Parathyroid adenoma (tissue), 2 donors: Measurements from ENCODE around the gene SLC6A5.
"Not testable (repeated sequence)": the region's sequence is repeated elsewhere in the genome, so short reads cannot be mapped to it uniquely, and the experiment has no call there.

ENCODE experiments used
- H2AFZ ChIP-seq: fragments of 300-600 bp; sonication (generic); one replicate; pipeline ENCODE4 v1.7.0; 2017; ENCODE audit warnings: antibody characterized with exemption, mild to moderate bottlenecking
- H3K27ac ChIP-seq: fragments of 300-600 bp; sonication (generic); one replicate; pipeline ENCODE4 v1.7.0; 2017
- H3K27me3 ChIP-seq: fragments of 300-600 bp; sonication (generic); one replicate; pipeline ENCODE4 v1.7.0; 2017; ENCODE audit warnings: low read length; ENCODE audit not compliant: control insufficient read depth, insufficient read depth
- H3K36me3 ChIP-seq: fragments of 300-600 bp; sonication (generic); one replicate; pipeline ENCODE4 v1.7.0; 2017; ENCODE audit warnings: low read length; ENCODE audit not compliant: control insufficient read depth, insufficient read depth
- H3K4me1 ChIP-seq: fragments of 300-600 bp; sonication (generic); one replicate; pipeline ENCODE4 v1.7.0; 2017; ENCODE audit warnings: control low read depth
- H3K4me2 ChIP-seq: fragments of 300-600 bp; sonication (generic); one replicate; pipeline ENCODE4 v1.7.0; 2017; ENCODE audit warnings: low read length
- H3K4me3 ChIP-seq: fragments of 300-600 bp; sonication (generic); one replicate; pipeline ENCODE4 v1.7.0; 2017; ENCODE audit warnings: low read depth, low read length
- H3K79me2 ChIP-seq: fragments of 300-600 bp; sonication (generic); one replicate; pipeline ENCODE4 v1.7.0; 2017; ENCODE audit warnings: control low read depth
- H3K9ac ChIP-seq: fragments of 300-600 bp; sonication (generic); one replicate; pipeline ENCODE4 v1.7.0; 2017; ENCODE audit warnings: mild to moderate bottlenecking
- H3K9me3 ChIP-seq: fragments of 300-600 bp; sonication (generic); one replicate; pipeline ENCODE4 v1.7.0; 2017; ENCODE audit warnings: low read length; ENCODE audit not compliant: control insufficient read depth
- CTCF ChIP-seq: fragments of 300-600 bp; sonication (generic); IDR thresholded peaks from one replicate; pipeline ENCODE4 v1.7.0; 2017; ENCODE audit warnings: antibody characterized with exemption, mild to moderate bottlenecking
- donor health status: primary hyperparathyroidism.

The SLC6A5 gene

GRCh38 chr11:20599221-20600019 is at the start of gene SLC6A5:
Gene SLC6A5, plus strand, starts transcription at chr11:20599608. Its CDS starts 65 bp downstream, at chr11:20599673.
- Histone ChIP-seq H3K36me3 (no peaks in the 10 kb centered on the region), H3K79me2 (no peaks in the 10 kb centered on the region), H3K4me1 (no peaks in the 10 kb centered on the region), H3K9ac (no peak within 1 kb of the TSS), H3K4me3 (no peak within 1 kb of the TSS), H2AFZ (no peak within 1 kb of the TSS), H3K27ac (no peak within 1 kb of the TSS), H3K27me3 (no peaks in the 10 kb centered on the region), H3K4me2 (no peak within 1 kb of the TSS), H3K9me3 (no peaks in the 10 kb centered on the region)
- TF ChIP-seq CTCF: no peak

- Histone ChIP-seq H3K79me2 (no peaks in the 10 kb centered on the region), H2AFZ (no peak overlapping the region), H3K36me3 (no peaks in the 10 kb centered on the region), H3K4me1 (no peaks in the 10 kb centered on the region), H3K4me2 (no peak overlapping the region), H3K27me3 (no peaks in the 10 kb centered on the region), H3K9me3 (no peaks in the 10 kb centered on the region), H3K4me3 (no peak overlapping the region), H3K9ac (no peak overlapping the region), H3K27ac (no peak overlapping the region)
- TF ChIP-seq CTCF: no peak
These were observed 48.3 kb upstream of the SLC6A5 start for GRCh38 chr11:20551096-20551495.

- H3K9me3 ChIP-seq: no peaks in the 10 kb centered on the region
- H3K27me3 ChIP-seq: no peaks in the 10 kb centered on the region
- no peak overlapping the region for H3K9ac ChIP-seq
- no peak overlapping the region for H3K27ac ChIP-seq
- no peaks in the 10 kb centered on the region for H3K4me1 ChIP-seq
- H3K4me3 ChIP-seq: no peak overlapping the region
- no peak overlapping the region for H3K4me2 ChIP-seq
- H3K36me3 ChIP-seq: no peaks in the 10 kb centered on the region
- TF ChIP-seq CTCF: no peak
- H3K79me2 ChIP-seq: no peaks in the 10 kb centered on the region
- no peak overlapping the region for H2AFZ ChIP-seq
These were observed 43.6 kb upstream of the SLC6A5 start for GRCh38 chr11:20555783-20556182.

GRCh38 chr11:20556396-20556795 is 43.0 kb upstream of the SLC6A5 start:
- H3K4me2 ChIP-seq, H3K4me1 ChIP-seq, H2AFZ ChIP-seq, H3K27me3 ChIP-seq, H3K79me2 ChIP-seq, H3K27ac ChIP-seq, H3K4me3 ChIP-seq, H3K9me3 ChIP-seq, H3K9ac ChIP-seq, H3K36me3 ChIP-seq: not testable (repeated sequence)

GRCh38 chr11:20558741-20559140 is 40.7 kb upstream of the SLC6A5 start:
- H2AFZ ChIP-seq: no peak overlapping the region
- no peaks in the 10 kb centered on the region for H3K4me1 ChIP-seq
- TF ChIP-seq CTCF: no peak
- no peak overlapping the region for H3K9ac ChIP-seq
- no peak overlapping the region for H3K4me3 ChIP-seq
- no peaks in the 10 kb centered on the region for H3K9me3 ChIP-seq
- no peak overlapping the region for H3K27ac ChIP-seq
- H3K79me2 ChIP-seq: no peaks in the 10 kb centered on the region
- no peak overlapping the region for H3K4me2 ChIP-seq
- H3K27me3 ChIP-seq: no peaks in the 10 kb centered on the region
- no peaks in the 10 kb centered on the region for H3K36me3 ChIP-seq
